PC-3 (cell line): ENCODE data around the gene SEMA3C. TPM values are rescaled to one million over a fixed set of nuclear protein-coding genes. Genes with fewer than 3 reads are reported as not detected.

Source experiments
- ATAC-seq: fragments of 200-7000 bp; cut with Tn5 transposase; 2 replicates; pipeline ENCODE4 v1.9.1; 2020; ENCODE audit warnings: mild to moderate bottlenecking, moderate library complexity
- BruUV-seq: library from RNA; stranded (reverse); fragments of 400-500 nt; replicated peaks from 2 replicates; lab custom pipeline; 2021; lab: Mats Ljungman, UMichigan
- CTCF ChIA-PET: fragments of 300-600 bp; sonication (Branson Sonifier 250); formaldehyde crosslinking; loops from one replicate; lab custom pipeline; 2022; ENCODE audit warnings: antibody characterized with exemption; lab: Charles Lee
- POLR2A ChIA-PET: fragments of 300-600 bp; sonication (Branson Sonifier 250); formaldehyde crosslinking; loops from one replicate; lab custom pipeline; 2022; ENCODE audit warnings: antibody characterized with exemption; ENCODE audit not compliant: unreplicated experiment; lab: Charles Lee
- DNase-seq: peaks from one replicate; pipeline ENCODE4 v3.0.0-alpha.2; 2015
- H2AFZ ChIP-seq: fragments of 300-600 bp; sonication (generic); 2 replicates; pipeline ENCODE4 v1.6.0; 2016; ENCODE audit warnings: antibody characterized with exemption, low read length
- H3F3A ChIP-seq: fragments of 300-600 bp; sonication (generic); one replicate; pipeline ENCODE4 v1.6.0; 2017; ENCODE audit warnings: antibody characterized with exemption, low read length, control low read depth, mild to moderate bottlenecking; ENCODE audit not compliant: unreplicated experiment
- H3K27ac ChIP-seq: fragments of 300-600 bp; sonication (generic); 2 replicates; pipeline ENCODE4 v1.5.1; 2016; ENCODE audit warnings: mild to moderate bottlenecking, low read length
- H3K27me3 ChIP-seq: fragments of 300-600 bp; sonication (generic); 2 replicates; pipeline ENCODE4 v1.6.1; 2016; ENCODE audit warnings: low read length, mixed read lengths
- H3K36me3 ChIP-seq: fragments of 300-600 bp; sonication (generic); 2 replicates; pipeline ENCODE4 v1.6.1; 2016; ENCODE audit warnings: low read depth, mixed run types, low read length, mixed read lengths
- H3K4me1 ChIP-seq: fragments of 300-600 bp; sonication (generic); 2 replicates; pipeline ENCODE4 v1.5.1; 2016; ENCODE audit warnings: low read length; ENCODE audit not compliant: insufficient read depth
- H3K4me2 ChIP-seq: fragments of 300-600 bp; sonication (generic); 2 replicates; pipeline ENCODE4 v1.6.0; 2016; ENCODE audit warnings: low read length
- H3K4me3 ChIP-seq: fragments of 300-600 bp; sonication (generic); 2 replicates; pipeline ENCODE4 v1.5.1; 2016; ENCODE audit warnings: mild to moderate bottlenecking, low read length, mixed read lengths
- H3K79me2 ChIP-seq: fragments of 300-600 bp; sonication (generic); 2 replicates; pipeline ENCODE4 v1.6.1; 2017; ENCODE audit warnings: low read length, mixed read lengths
- H3K9ac ChIP-seq: fragments of 300-600 bp; sonication (generic); 2 replicates; pipeline ENCODE4 v1.6.0; 2016; ENCODE audit warnings: mild to moderate bottlenecking, low read length
- H3K9me2 ChIP-seq: fragments of 300-600 bp; sonication (generic); replicated peaks from 2 replicates; pipeline ENCODE4 v1.6.1; 2016; ENCODE audit warnings: mixed run types, low read length, mixed read lengths
- H3K9me3 ChIP-seq: fragments of 300-600 bp; sonication (generic); 2 replicates; pipeline ENCODE4 v1.6.1; 2016; ENCODE audit warnings: low read length, mixed read lengths
- H4K20me1 ChIP-seq: fragments of 300-600 bp; sonication (generic); 2 replicates; pipeline ENCODE4 v1.6.1; 2016; ENCODE audit warnings: low read length, mixed read lengths
- CTCF ChIP-seq: fragments of 300-600 bp; sonication (generic); conservative IDR thresholded peaks from 2 replicates; pipeline ENCODE4 v1.5.1; 2017; ENCODE audit warnings: antibody characterized with exemption, low read depth, mild to moderate bottlenecking, low read length
- EZH2 ChIP-seq: fragments of 300-600 bp; sonication (generic); IDR thresholded peaks from one replicate; pipeline ENCODE4 v1.6.1; 2017; ENCODE audit warnings: antibody characterized with exemption, mild to moderate bottlenecking, low read length; ENCODE audit not compliant: unreplicated experiment
- EZH2phosphoT487 ChIP-seq: fragments of 300-600 bp; sonication (generic); IDR thresholded peaks from 2 replicates; pipeline ENCODE4 v1.6.1; 2018; ENCODE audit warnings: mild to moderate bottlenecking, antibody characterized with exemption, low read length, borderline replicate concordance
- intact Hi-C: fragments of 100-400 bp; cut with micrococcal nuclease; formaldehyde crosslinking; loops from 2 replicates; pipeline ENCODE4 v1.9.0; 2023
- total RNA-seq: library from RNA; depleted of rRNA; stranded (reverse); fragments of >200 nt; gene quantifications from 2 replicates; pipeline ENCODE4 v1.2.3, GENCODE V29; 2014

Gene SEMA3C
- total RNA-seq, 1 experiment from 2014 or later = 28.0 TPM

- H3K9me2 ChIP-seq = no peaks in the 10 kb centered on the region
- peak; percentile 60 for ATAC-seq
- H3F3A ChIP-seq = no peaks in the 10 kb centered on the region
- H3K9ac ChIP-seq = no peak overlapping the region
- H4K20me1 ChIP-seq = no peaks in the 10 kb centered on the region
- no peak overlapping the region for H3K27ac ChIP-seq
- no peaks in the 10 kb centered on the region for H3K27me3 ChIP-seq
- no peak overlapping the region for H3K4me2 ChIP-seq
- no peaks in the 10 kb centered on the region for H3K79me2 ChIP-seq
- BruUV-seq = no TSS peak
- TF ChIP-seq CTCF (no peak), EZH2 (no peak), EZH2phosphoT487 (no peak)
- ChIA-PET CTCF (no interaction called here), POLR2A (no interaction called here)
- H3K36me3 ChIP-seq = peaks cover 5% of the 10 kb centered on the region; the same call in 1 of the 2 replicates
- no peaks in the 10 kb centered on the region for H3K9me3 ChIP-seq
- H2AFZ ChIP-seq = no peak overlapping the region
- DNase-seq = no peak
- H3K4me3 ChIP-seq = no peak overlapping the region
- intact Hi-C loops = loop anchor here (2.0 kb wide), 1 partner anchor 49 kb away; no protein-coding TSS in a partner anchor
- H3K4me1 ChIP-seq = peaks cover 18% of the 10 kb centered on the region
Observed at GRCh38 chr7:80771523-80771922, 147.3 kb downstream of the SEMA3C start.

GRCh38 chr7:80770675-80771081 lies 148.2 kb downstream of the SEMA3C start:
- H3K4me3 ChIP-seq = no peak overlapping the region
- intact Hi-C loops = loop anchor here (2.0 kb wide), 1 partner anchor 48 kb away; no protein-coding TSS in a partner anchor
- H3K9ac ChIP-seq = no peak overlapping the region
- POLR2A ChIA-PET = interaction anchor here (0.6 kb wide), 1 partner anchor 683 kb away, joined by 3 read pairs; no protein-coding TSS in a partner anchor
- peaks cover 18% of the 10 kb centered on the region for H3K4me1 ChIP-seq
- CTCF ChIA-PET = no interaction called here
- peaks cover 5% of the 10 kb centered on the region; the same call in 1 of the 2 replicates for H3K36me3 ChIP-seq
- H3K9me3 ChIP-seq = no peaks in the 10 kb centered on the region
- no peaks in the 10 kb centered on the region for H3K79me2 ChIP-seq
- DNase-seq (no peak), ATAC-seq (peak; percentile 14)
- H3K27me3 ChIP-seq = no peaks in the 10 kb centered on the region
- no TSS peak for BruUV-seq
- no peak overlapping the region for H2AFZ ChIP-seq
- no peak overlapping the region for H3K27ac ChIP-seq
- TF ChIP-seq CTCF = no peak
- no peak for TF ChIP-seq EZH2
- TF ChIP-seq EZH2phosphoT487 = no peak
- no peaks in the 10 kb centered on the region for H3K9me2 ChIP-seq
- no peaks in the 10 kb centered on the region for H4K20me1 ChIP-seq
- H3K4me2 ChIP-seq = no peak overlapping the region
- no peaks in the 10 kb centered on the region for H3F3A ChIP-seq

DNA sequence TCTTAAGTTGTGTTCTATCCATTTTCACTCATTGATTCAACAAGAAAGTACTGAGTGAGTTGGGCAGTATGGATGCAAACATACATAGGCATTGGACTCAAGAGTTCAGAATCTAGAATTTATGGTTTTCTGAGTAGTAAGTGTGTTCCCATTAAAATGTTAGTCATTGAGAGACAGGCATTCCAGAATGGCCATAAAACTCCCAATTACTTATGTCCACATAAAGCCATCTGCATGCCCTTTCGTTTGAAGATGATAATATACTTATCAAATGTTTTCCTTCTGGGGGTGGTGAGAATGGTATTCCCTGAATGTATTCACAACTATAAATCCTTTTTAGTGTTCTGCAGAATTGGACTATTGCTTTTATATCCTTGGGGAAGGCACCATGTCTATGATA lies 148.8 kb downstream of the SEMA3C start:
- no peak overlapping the region for H3K9ac ChIP-seq

More for the DNA sequence above, 148.8 kb downstream of the SEMA3C start:
- ATAC-seq = peak; percentile 64
- no peak overlapping the region for H3K4me2 ChIP-seq
- H4K20me1 ChIP-seq = no peaks in the 10 kb centered on the region
- peak; percentile 45 for DNase-seq
- TF ChIP-seq EZH2phosphoT487 (no peak), EZH2 (no peak), CTCF (no peak)
- H3K36me3 ChIP-seq = peaks cover 6% of the 10 kb centered on the region; the same call in 1 of the 2 replicates
- H3K4me1 ChIP-seq = peaks cover 18% of the 10 kb centered on the region
- no peaks in the 10 kb centered on the region for H3K27me3 ChIP-seq
- H3K9me3 ChIP-seq = no peaks in the 10 kb centered on the region
- H3K9me2 ChIP-seq = no peaks in the 10 kb centered on the region
- CTCF ChIA-PET = no interaction called here
- no peak overlapping the region for H3K4me3 ChIP-seq
- H2AFZ ChIP-seq = no peak overlapping the region
- H3K79me2 ChIP-seq = no peaks in the 10 kb centered on the region
- no peaks in the 10 kb centered on the region for H3F3A ChIP-seq
- intact Hi-C loops = loop anchor here (2.0 kb wide), 1 partner anchor 47 kb away; no protein-coding TSS in a partner anchor
- no peak overlapping the region for H3K27ac ChIP-seq
- POLR2A ChIA-PET = no interaction called here
- no TSS peak for BruUV-seq
